Measurements from ENCODE around the gene LYPD6B.

The LYPD6B gene

DNA sequence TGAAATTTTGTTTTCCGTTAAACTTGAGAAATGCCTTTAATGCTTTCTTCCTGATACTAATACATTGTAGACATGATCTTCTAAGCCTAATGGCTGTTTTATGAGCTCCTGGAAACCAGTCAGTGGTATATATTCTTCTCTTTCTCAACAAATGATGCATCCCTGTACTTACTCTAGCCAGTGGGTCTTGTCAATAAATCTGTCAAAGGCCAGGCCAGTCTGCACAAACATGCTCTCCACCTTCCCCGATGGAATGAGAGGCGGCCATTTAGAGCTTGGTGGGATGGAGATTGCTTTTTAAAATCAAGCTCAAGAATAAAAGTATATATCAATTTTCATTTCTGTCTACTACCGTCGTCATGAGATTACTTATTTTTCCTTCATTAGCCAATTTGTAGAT lies 140.1 kb downstream of the LYPD6B start:
- TF ChIP-seq EZH2 (optimal IDR thresholded peaks at IDR 0.05; ENCODE audit: low read depth, low read length), result no peak
- TF ChIP-seq, protein P1, sequence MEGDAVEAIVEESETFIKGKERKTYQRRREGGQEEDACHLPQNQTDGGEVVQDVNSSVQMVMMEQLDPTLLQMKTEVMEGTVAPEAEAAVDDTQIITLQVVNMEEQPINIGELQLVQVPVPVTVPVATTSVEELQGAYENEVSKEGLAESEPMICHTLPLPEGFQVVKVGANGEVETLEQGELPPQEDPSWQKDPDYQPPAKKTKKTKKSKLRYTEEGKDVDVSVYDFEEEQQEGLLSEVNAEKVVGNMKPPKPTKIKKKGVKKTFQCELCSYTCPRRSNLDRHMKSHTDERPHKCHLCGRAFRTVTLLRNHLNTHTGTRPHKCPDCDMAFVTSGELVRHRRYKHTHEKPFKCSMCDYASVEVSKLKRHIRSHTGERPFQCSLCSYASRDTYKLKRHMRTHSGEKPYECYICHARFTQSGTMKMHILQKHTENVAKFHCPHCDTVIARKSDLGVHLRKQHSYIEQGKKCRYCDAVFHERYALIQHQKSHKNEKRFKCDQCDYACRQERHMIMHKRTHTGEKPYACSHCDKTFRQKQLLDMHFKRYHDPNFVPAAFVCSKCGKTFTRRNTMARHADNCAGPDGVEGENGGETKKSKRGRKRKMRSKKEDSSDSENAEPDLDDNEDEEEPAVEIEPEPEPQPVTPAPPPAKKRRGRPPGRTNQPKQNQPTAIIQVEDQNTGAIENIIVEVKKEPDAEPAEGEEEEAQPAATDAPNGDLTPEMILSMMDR (IDR thresholded peaks at IDR 0.05; ENCODE audit: low read length), result no peak
- no peak for TF ChIP-seq EZH2phosphoT487 (IDR thresholded peaks at IDR 0.05; ENCODE audit: low read length)
- Histone ChIP-seq H3K4me3 (ENCODE audit: low read length) (no peak overlapping the region), H3K4me1 (ENCODE audit: low read length) (no peaks in the 10 kb centered on the region), H3K4me2 (ENCODE audit: low read depth, low read length) (no peak overlapping the region), H3F3A (ENCODE audit: insufficient read depth, low read length) (no peaks in the 10 kb centered on the region), H3K9me2 (replicated peaks; ENCODE audit: insufficient read depth, low read length) (no peaks in the 10 kb centered on the region), H2AFZ (ENCODE audit: low read length) (no peak overlapping the region), H3K27ac (ENCODE audit: low read length) (no peak overlapping the region), H3K9me3 (replicated peaks; ENCODE audit: insufficient read depth, low read length) (no peaks in the 10 kb centered on the region), H4K20me1 (ENCODE audit: insufficient read depth, low read length) (no peaks in the 10 kb centered on the region), H3K79me2 (ENCODE audit: low read length) (no peaks in the 10 kb centered on the region), H3K36me3 (replicated peaks; ENCODE audit: insufficient read depth, low read length) (no peaks in the 10 kb centered on the region), H3K9ac (ENCODE audit: low read length) (no peak overlapping the region), H3K27me3 (replicated peaks; ENCODE audit: insufficient read depth, low read length) (no peaks in the 10 kb centered on the region)
- DNase-seq, result no peak

GRCh38 chr2:149180226-149180875 lies 141.9 kb downstream of the LYPD6B start:
- H3K4me3 ChIP-seq (ENCODE audit: low read length), result no peak overlapping the region
- H3F3A ChIP-seq (ENCODE audit: insufficient read depth, low read length), result no peaks in the 10 kb centered on the region
- no peak overlapping the region for H3K4me2 ChIP-seq (ENCODE audit: low read depth, low read length)
- no peaks in the 10 kb centered on the region for H3K9me3 ChIP-seq (replicated peaks; ENCODE audit: insufficient read depth, low read length)
- no peaks in the 10 kb centered on the region for H3K27me3 ChIP-seq (replicated peaks; ENCODE audit: insufficient read depth, low read length)
- no peaks in the 10 kb centered on the region for H3K36me3 ChIP-seq (replicated peaks; ENCODE audit: insufficient read depth, low read length)
- no peaks in the 10 kb centered on the region for H3K4me1 ChIP-seq (ENCODE audit: low read length)
- H4K20me1 ChIP-seq (ENCODE audit: insufficient read depth, low read length), result no peaks in the 10 kb centered on the region
- TF ChIP-seq EZH2phosphoT487 (IDR thresholded peaks at IDR 0.05; ENCODE audit: low read length) (no peak), EZH2 (optimal IDR thresholded peaks at IDR 0.05; ENCODE audit: low read depth, low read length) (no peak)
- TF ChIP-seq, protein P1 (IDR thresholded peaks at IDR 0.05; ENCODE audit: low read length), result no peak
- no peak for DNase-seq
- no peaks in the 10 kb centered on the region for H3K79me2 ChIP-seq (ENCODE audit: low read length)
- no peak overlapping the region for H3K27ac ChIP-seq (ENCODE audit: low read length)
- H2AFZ ChIP-seq (ENCODE audit: low read length), result no peak overlapping the region
- H3K9ac ChIP-seq (ENCODE audit: low read length), result no peak overlapping the region
- no peaks in the 10 kb centered on the region for H3K9me2 ChIP-seq (replicated peaks; ENCODE audit: insufficient read depth, low read length)

DNA sequence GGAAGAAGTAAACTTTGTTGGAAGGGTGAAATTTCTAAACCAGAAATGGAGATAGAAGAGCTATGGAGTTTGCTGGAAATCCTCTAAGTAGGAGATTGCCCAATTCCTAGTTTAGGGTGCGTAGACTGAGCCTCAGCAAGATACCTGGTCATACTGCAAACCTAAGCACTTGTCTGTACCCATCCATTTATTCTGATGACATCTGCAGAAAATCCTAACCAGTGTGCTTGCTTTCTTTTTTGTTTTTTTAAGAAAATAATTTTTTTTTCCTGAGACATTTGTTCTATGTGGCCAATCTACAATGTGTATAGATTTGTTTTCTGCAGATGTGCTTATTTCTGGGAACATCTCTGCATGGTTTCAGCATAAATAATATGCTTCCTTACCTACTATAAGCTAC lies 144.7 kb downstream of the LYPD6B start:
- Histone ChIP-seq H3K9me2 (replicated peaks; ENCODE audit: insufficient read depth, low read length) (no peaks in the 10 kb centered on the region), H3K4me3 (ENCODE audit: low read length) (no peak overlapping the region), H2AFZ (ENCODE audit: low read length) (no peak overlapping the region), H3K4me1 (ENCODE audit: low read length) (no peaks in the 10 kb centered on the region), H3K36me3 (replicated peaks; ENCODE audit: insufficient read depth, low read length) (no peaks in the 10 kb centered on the region), H3K9ac (ENCODE audit: low read length) (no peak overlapping the region), H3K79me2 (ENCODE audit: low read length) (no peaks in the 10 kb centered on the region), H3K4me2 (ENCODE audit: low read depth, low read length) (no peak overlapping the region), H3K27me3 (replicated peaks; ENCODE audit: insufficient read depth, low read length) (no peaks in the 10 kb centered on the region), H3K27ac (ENCODE audit: low read length) (no peak overlapping the region), H3K9me3 (replicated peaks; ENCODE audit: insufficient read depth, low read length) (no peaks in the 10 kb centered on the region), H3F3A (ENCODE audit: insufficient read depth, low read length) (no peaks in the 10 kb centered on the region), H4K20me1 (ENCODE audit: insufficient read depth, low read length) (no peaks in the 10 kb centered on the region)
- TF ChIP-seq EZH2 (optimal IDR thresholded peaks at IDR 0.05; ENCODE audit: low read depth, low read length), result no peak
- TF ChIP-seq, protein P1 (IDR thresholded peaks at IDR 0.05; ENCODE audit: low read length), result no peak
- no peak for TF ChIP-seq EZH2phosphoT487 (IDR thresholded peaks at IDR 0.05; ENCODE audit: low read length)
- no peak for DNase-seq
